CD14-positive monocyte (primary cell): Measurements from ENCODE around the gene C9orf50. TPM values are rescaled to one million over a fixed set of nuclear protein-coding genes. Genes with fewer than 3 reads are reported as not detected.

ENCODE experiments used
- DNase-seq, 3 donors: peaks; one replicate each; pipeline ENCODE4 v3.0.0-alpha.2; 2011 to 2022
- H2AFZ ChIP-seq: 2 replicates; pipeline ENCODE4 v1.6.0; 2012; ENCODE audit warnings: mild to moderate bottlenecking, low read depth, low read length, inconsistent platforms; ENCODE audit not compliant: insufficient read depth, poor library complexity, severe bottlenecking
- H3K27ac ChIP-seq, 2 donors: 1 replicate in 1 of 2; 2 replicates in 1 of 2; pipeline ENCODE4 v1.5.1; 2012 to 2013; ENCODE audit warnings: low read length in 2 of 2, control low read depth in 1 of 2, inconsistent platforms in 1 of 2, low read depth in 1 of 2, mild to moderate bottlenecking in 1 of 2
- H3K27me3 ChIP-seq, 2 donors: one replicate each; pipeline versions ENCODE4 v1.6.0 to v1.6.1; 2011 to 2013; ENCODE audit warnings: low read length in 2 of 2; ENCODE audit not compliant: control insufficient read depth in 2 of 2, insufficient read depth in 2 of 2
- H3K36me3 ChIP-seq, 2 donors: replicated peaks in 1 of 2; 1 replicate in 1 of 2; 2 replicates in 1 of 2; pipeline versions ENCODE4 v1.5.1 to v1.6.1; 2012 to 2013; ENCODE audit warnings: low read length in 2 of 2, control low read depth in 1 of 2, inconsistent platforms in 1 of 2, mild to moderate bottlenecking in 1 of 2; ENCODE audit not compliant: insufficient read depth in 2 of 2, control insufficient read depth in 1 of 2
- H3K4me1 ChIP-seq, 2 donors: 1 replicate in 1 of 2; 2 replicates in 1 of 2; pipeline versions ENCODE4 v1.5.1 to v1.6.1; 2012 to 2013; ENCODE audit warnings: low read length in 2 of 2, control low read depth in 1 of 2, inconsistent platforms in 1 of 2, mild to moderate bottlenecking in 1 of 2, moderate library complexity in 1 of 2; ENCODE audit not compliant: insufficient read depth in 2 of 2, control insufficient read depth in 1 of 2
- H3K4me2 ChIP-seq: replicated peaks from 2 replicates; pipeline ENCODE3; 2012; ENCODE audit warnings: low read length, moderate library complexity, mild to moderate bottlenecking; ENCODE audit not compliant: poor library complexity, severe bottlenecking; ENCODE audit errors: extremely low read depth
- H3K4me3 ChIP-seq, 3 experiments: fragments of 200-600 bp in 1 of 3; sonication (generic) in 1 of 3; replicated peaks in 1 of 3; 1 replicate in 2 of 3; 2 replicates in 1 of 3; pipeline ENCODE4 v1.5.1; 2011 to 2013; ENCODE audit warnings: low read length in 3 of 3, mild to moderate bottlenecking in 3 of 3, control low read depth in 2 of 3, low read depth in 2 of 3, inconsistent platforms in 1 of 3, moderate library complexity in 1 of 3
- H3K79me2 ChIP-seq: 2 replicates; pipeline ENCODE4 v1.6.0; 2012; ENCODE audit warnings: mild to moderate bottlenecking, control low read depth, inconsistent platforms, low read length, moderate library complexity; ENCODE audit not compliant: insufficient read depth
- H3K9ac ChIP-seq: 2 replicates; pipeline ENCODE4 v1.6.0; 2017; ENCODE audit warnings: low read length, mild to moderate bottlenecking; ENCODE audit not compliant: insufficient read depth, poor library complexity, severe bottlenecking
- H3K9me3 ChIP-seq, 2 donors: replicated peaks in 1 of 2; 1 replicate in 1 of 2; 2 replicates in 1 of 2; pipeline versions ENCODE4 v1.5.1 to v1.6.1; 2012 to 2013; ENCODE audit warnings: low read length in 2 of 2, control low read depth in 1 of 2; ENCODE audit not compliant: control insufficient read depth in 1 of 2, insufficient read depth in 1 of 2
- H4K20me1 ChIP-seq: 2 replicates; pipeline ENCODE4 v1.6.0; 2012; ENCODE audit warnings: mild to moderate bottlenecking, low read length, control low read depth, moderate library complexity; ENCODE audit not compliant: insufficient read depth
- H3K27ac Mint-ChIP-seq, 7 donors: one replicate each; pipeline ENCODE4 v1.8.0; 2020; ENCODE audit warnings: mild to moderate bottlenecking in 7 of 7, mixed read lengths in 7 of 7, moderate library complexity in 6 of 7, inconsistent platforms in 2 of 7
- H3K27me3 Mint-ChIP-seq, 3 donors: one replicate each; pipeline ENCODE4 v1.8.0; 2021 to 2022; ENCODE audit warnings: low read depth in 3 of 3, mild to moderate bottlenecking in 3 of 3, mixed read lengths in 3 of 3, moderate library complexity in 3 of 3, inconsistent platforms in 1 of 3
- H3K36me3 Mint-ChIP-seq, 2 donors: one replicate each; pipeline ENCODE4 v1.8.0; 2020; ENCODE audit warnings: mixed read lengths in 2 of 2, inconsistent platforms in 1 of 2, mild to moderate bottlenecking in 1 of 2
- H3K4me1 Mint-ChIP-seq: one replicate; pipeline ENCODE4 v1.8.0; 2020; ENCODE audit warnings: mild to moderate bottlenecking, mixed read lengths
- H3K4me3 Mint-ChIP-seq, 2 donors: one replicate each; pipeline ENCODE4 v1.8.0; 2020; ENCODE audit warnings: mild to moderate bottlenecking in 2 of 2, mixed read lengths in 2 of 2, moderate library complexity in 1 of 2
- H3K9me3 Mint-ChIP-seq, 7 donors: one replicate each; pipeline ENCODE4 v1.8.0; 2020 to 2022; ENCODE audit warnings: mixed read lengths in 7 of 7, mild to moderate bottlenecking in 6 of 7, moderate library complexity in 6 of 7, inconsistent platforms in 2 of 7
- CTCF ChIP-seq: fragments of 200-600 bp; IDR thresholded peaks from one replicate; pipeline ENCODE4 v1.8.0; 2022; ENCODE audit warnings: antibody characterized with exemption, mild to moderate bottlenecking
- WGBS: methylation state at CpG from one replicate; pipeline ENCODE4 v1.1.5; 2013; ENCODE audit warnings: missing lambda C conversion rate; ENCODE audit not compliant: insufficient coverage; 5-methylcytosine and 5-hydroxymethylcytosine counted together
- intact Hi-C, 2 donors: fragments of 100-400 bp; cut with micrococcal nuclease; formaldehyde crosslinking; loops; one replicate each; pipeline versions ENCODE4 v1.15.0 to v1.15.1; 2023
- polyA plus RNA-seq, 3 donors: library from polyadenylated mRNA; depleted of rRNA in 1 of 3; unstranded in 2 of 3; stranded (reverse) in 1 of 3; fragments of 300-500 nt in 2 of 3; fragments of >200 nt in 1 of 3; fragmentation: Illumina TruSeq in 2 of 3; gene quantifications; 1 replicate in 2 of 3; 2 replicates in 1 of 3; pipeline ENCODE4 v1.2.3, GENCODE V29; 2012 to 2021

Gene C9orf50
- polyA plus RNA-seq, 3 donors = not detected

GRCh38 chr9:129650680-129651235, 29.9 kb upstream of the C9orf50 start:
- no peaks in the 10 kb centered on the region for H3K36me3 Mint-ChIP-seq

More at GRCh38 chr9:129650680-129651235, 29.9 kb upstream of the C9orf50 start:
- Histone ChIP-seq H3K4me1 (no peaks in the 10 kb centered on the region), H2AFZ (no peak overlapping the region), H3K4me3 (no peak overlapping the region), H3K27me3 (peaks cover 0 to 4% of the 10 kb centered on the region in 2 donors), H4K20me1 (no peaks in the 10 kb centered on the region), H3K4me2 (no peak overlapping the region), H3K36me3 (no peaks in the 10 kb centered on the region), H3K27ac (no peak overlapping the region), H3K9ac (no peak overlapping the region), H3K79me2 (no peaks in the 10 kb centered on the region), H3K9me3 (no peaks in the 10 kb centered on the region)
- 94% methylated on average over 10 of the region's 10 CpGs for WGBS
- H3K4me1 Mint-ChIP-seq = no peaks in the 10 kb centered on the region
- H3K9me3 Mint-ChIP-seq = peaks cover 0 to 5% (median 4%) of the 10 kb centered on the region in 7 donors
- H3K4me3 Mint-ChIP-seq = no peak overlapping the region
- no peak overlapping the region for H3K27ac Mint-ChIP-seq
- H3K27me3 Mint-ChIP-seq = peaks cover 4 to 21% (median 9%) of the 10 kb centered on the region in 3 donors
- no peak for TF ChIP-seq CTCF
- intact Hi-C loops = loop anchor here in 1 of 2 donors (5.0 kb wide), 1 partner anchor 77 kb away; no protein-coding TSS in a partner anchor
- no peak for DNase-seq
